C4-2B (cell line): Measurements from ENCODE around the gene SYNE2.

Experiments
- CTCF ChIP-seq: fragments of 450-650 bp; conservative IDR thresholded peaks from 2 replicates; pipeline ENCODE4 v1.5.1; 2017; ENCODE audit warnings: mild to moderate bottlenecking
- ZFX ChIP-seq: fragments of 450-650 bp; IDR thresholded peaks from 2 replicates; pipeline ENCODE4 v1.6.1; 2017

GRCh38 chr14:63875311-63875710, 22.5 kb downstream of the SYNE2 start:
- TF ChIP-seq CTCF (no peak), ZFX (no peak)
